ENCODE measurements around the gene SPATA31D4. TPM values are rescaled to one million over a fixed set of nuclear protein-coding genes. Genes with fewer than 3 reads are reported as not detected.
"Not testable (repeated sequence)": the region's sequence is repeated elsewhere in the genome, so short reads cannot be mapped to it uniquely, and the experiment has no call there.

The SPATA31D4 gene
- not detected in 2 replicates for total RNA-seq (2014; rRNA removed; shearing (Covaris generic))

- DNase-seq (ENCODE audit: low spot score); in situ Hi-C loops (cut with HindIII; ENCODE audit: low sequenced_read_pairs): not testable (repeated sequence)
These were observed at the start of gene SPATA31D4 for GRCh38 chr9:81928305-81928704. SPATA31D4 (plus strand) TSS chr9:81928428; CDS start chr9:81928514, 86 bp downstream.

GRCh38 chr9:81878530-81878929 lies 49.7 kb upstream of the SPATA31D4 start:
- in situ Hi-C loops (cut with HindIII; ENCODE audit: low sequenced_read_pairs): no loop called here
- no peak for DNase-seq (ENCODE audit: low spot score)

DNA sequence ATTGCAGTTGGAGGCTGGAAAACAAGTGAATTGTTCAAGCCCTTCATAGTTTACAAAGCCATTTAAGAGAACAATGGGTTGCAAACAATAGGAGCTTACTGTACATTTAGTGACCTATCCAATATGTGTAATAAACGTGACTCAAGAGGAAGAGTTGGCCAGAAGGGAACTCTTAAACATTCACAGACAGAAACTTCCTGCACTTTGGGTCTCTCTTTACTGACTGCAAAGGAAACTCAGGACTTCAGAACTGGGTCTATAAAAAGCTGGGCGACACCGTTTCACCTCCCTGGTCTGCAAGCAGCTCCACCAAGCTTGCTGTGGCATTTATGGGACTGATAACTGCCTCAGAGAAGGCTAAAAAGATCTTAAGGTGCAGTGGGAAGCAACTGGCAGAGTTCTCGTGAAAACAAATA lies 48.7 kb upstream of the SPATA31D4 start:
- in situ Hi-C loops (cut with HindIII; ENCODE audit: low sequenced_read_pairs): no loop called here
- no peak for DNase-seq (ENCODE audit: low spot score)

DNA sequence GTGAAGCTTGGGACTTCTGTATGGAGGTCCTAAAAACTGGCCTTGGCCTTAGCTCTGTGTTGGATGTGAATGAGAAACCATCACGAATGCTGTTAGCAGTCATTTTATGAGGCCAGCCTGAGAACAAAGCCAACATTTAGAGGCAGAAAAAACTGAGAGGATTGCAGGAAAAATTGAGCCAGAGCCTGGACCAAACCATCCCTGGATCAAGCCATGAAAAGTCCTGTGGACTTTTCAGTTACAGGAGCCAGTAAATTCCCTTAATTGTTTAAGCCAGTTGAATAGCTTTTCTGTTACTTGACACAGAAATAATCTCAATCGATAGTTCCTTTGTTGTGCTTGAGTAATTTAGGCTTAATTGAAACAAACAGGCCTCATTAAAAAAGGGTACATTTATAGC lies 42.6 kb upstream of the SPATA31D4 start:
- in situ Hi-C loops (cut with HindIII; ENCODE audit: low sequenced_read_pairs): no loop called here
- DNase-seq (ENCODE audit: low spot score): no peak

GRCh38 chr9:81886665-81887064 lies 41.6 kb upstream of the SPATA31D4 start:
- no peak for DNase-seq (ENCODE audit: low spot score)
- in situ Hi-C loops (cut with HindIII; ENCODE audit: low sequenced_read_pairs): no loop called here

GRCh38 chr9:81890104-81890503 lies 38.1 kb upstream of the SPATA31D4 start:
- in situ Hi-C loops (cut with HindIII; ENCODE audit: low sequenced_read_pairs): no loop called here

DNA sequence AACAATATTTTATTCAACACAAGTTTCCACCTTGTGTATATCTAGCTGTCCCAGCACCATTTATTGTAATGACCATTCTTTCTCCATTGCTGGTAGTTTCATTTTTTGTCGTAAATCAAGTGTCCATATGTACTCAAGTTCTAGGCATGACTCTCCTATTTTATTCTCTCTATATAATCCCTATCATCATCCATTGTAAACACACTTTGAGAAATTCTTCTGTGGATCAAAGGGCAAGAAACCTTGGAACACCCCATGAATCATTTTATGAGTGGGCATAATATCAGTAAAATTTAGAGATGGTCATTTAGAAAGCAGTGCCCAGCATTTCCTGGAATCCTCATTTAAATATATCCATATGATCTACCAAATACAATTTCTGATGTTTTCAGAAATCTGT lies 35.8 kb upstream of the SPATA31D4 start:
- in situ Hi-C loops (cut with HindIII; ENCODE audit: low sequenced_read_pairs): no loop called here

More at GRCh38 chr9:81890104-81890503, 38.1 kb upstream of the SPATA31D4 start:
- DNase-seq (ENCODE audit: low spot score): no peak

DNA sequence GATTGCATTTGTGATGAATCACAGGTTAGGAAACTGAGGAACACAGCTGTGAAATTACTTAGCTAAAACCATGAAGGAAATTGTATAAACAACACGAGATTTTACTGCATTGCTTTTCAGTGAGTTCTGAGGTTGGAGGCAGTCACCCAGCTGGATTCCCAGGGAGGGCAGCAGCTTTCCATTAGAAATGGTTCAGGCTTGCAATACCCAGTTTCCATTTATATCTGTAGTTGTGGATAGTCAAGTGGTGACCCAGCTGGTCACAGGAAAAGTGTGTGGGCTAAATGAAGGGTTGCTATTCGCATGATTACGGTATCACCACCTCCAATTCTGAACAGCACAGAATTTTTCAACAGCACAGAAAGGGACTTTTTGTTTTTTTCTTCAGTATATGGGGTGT lies 34.3 kb upstream of the SPATA31D4 start:
- no peak for DNase-seq (ENCODE audit: low spot score)
- in situ Hi-C loops (cut with HindIII; ENCODE audit: low sequenced_read_pairs): no loop called here

More for the DNA sequence above, 35.8 kb upstream of the SPATA31D4 start:
- DNase-seq (ENCODE audit: low spot score): no peak

DNA sequence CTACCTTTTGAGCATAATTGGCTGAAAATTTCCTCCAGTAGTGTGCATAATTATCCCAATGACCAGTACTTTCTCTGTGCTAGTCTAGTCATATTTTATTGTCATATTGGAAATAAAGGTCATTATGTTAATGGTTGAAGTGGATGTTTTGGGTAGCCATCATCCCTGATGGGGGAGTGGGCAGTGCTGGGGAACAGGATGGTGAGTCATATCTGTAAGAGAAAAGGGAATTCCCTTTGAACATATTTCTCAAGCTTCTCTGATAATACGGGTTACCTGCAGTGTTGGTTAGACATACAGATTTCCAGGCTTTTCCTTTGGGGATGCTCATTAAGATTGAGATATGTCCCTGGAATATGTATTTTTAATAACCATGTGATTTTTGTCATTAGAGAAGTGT lies 33.3 kb upstream of the SPATA31D4 start:
- DNase-seq (ENCODE audit: low spot score): no peak
- in situ Hi-C loops (cut with HindIII; ENCODE audit: low sequenced_read_pairs): no loop called here

GRCh38 chr9:81896070-81896469 lies 32.2 kb upstream of the SPATA31D4 start:
- in situ Hi-C loops (cut with HindIII; ENCODE audit: low sequenced_read_pairs): no loop called here
- no peak for DNase-seq (ENCODE audit: low spot score)

GRCh38 chr9:81898851-81899250 lies 29.4 kb upstream of the SPATA31D4 start:
- in situ Hi-C loops (cut with HindIII; ENCODE audit: low sequenced_read_pairs): no loop called here
- DNase-seq (ENCODE audit: low spot score): no peak

GRCh38 chr9:81902196-81902595 lies 26.0 kb upstream of the SPATA31D4 start:
- DNase-seq (ENCODE audit: low spot score): no peak
- in situ Hi-C loops (cut with HindIII; ENCODE audit: low sequenced_read_pairs): no loop called here

DNA sequence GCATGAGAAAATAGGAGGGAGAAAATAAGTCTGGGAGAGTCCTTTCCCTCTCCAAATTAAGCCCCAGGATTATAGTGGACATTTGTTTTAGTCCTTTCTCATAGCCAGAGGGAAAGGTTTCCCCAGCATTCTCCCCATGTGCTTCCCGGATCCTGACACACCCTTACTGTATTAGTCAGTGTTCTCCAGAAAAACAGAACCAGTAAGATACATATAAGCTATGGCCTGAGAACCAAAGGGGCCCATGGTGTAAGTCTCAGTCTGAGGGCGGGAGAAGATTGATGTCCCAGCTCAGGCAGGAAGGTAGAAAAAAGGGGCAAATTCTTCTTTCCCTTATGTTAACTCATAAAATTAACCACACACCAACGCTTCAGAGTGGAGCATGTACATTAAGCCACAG lies 25.6 kb upstream of the SPATA31D4 start:
- in situ Hi-C loops (cut with HindIII; ENCODE audit: low sequenced_read_pairs): no loop called here
- no peak for DNase-seq (ENCODE audit: low spot score)

DNA sequence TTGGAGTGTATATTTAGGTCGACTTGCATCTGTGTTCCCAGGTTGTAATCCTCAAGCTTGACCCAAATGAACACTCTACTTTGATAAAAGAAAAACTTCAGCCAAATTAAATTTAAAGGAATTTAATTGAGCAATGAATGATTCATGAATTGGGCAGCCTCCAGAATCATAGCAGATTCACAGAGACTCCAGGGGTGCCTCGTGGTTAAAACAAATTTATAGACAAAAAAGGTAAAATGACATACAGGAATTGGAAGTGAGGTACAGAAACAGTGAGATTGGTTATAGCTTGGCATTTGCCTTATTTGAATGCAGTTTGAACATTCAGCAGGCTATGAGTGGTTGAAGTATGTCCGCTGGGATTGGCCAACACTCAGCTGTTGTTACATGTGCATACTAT lies 21.6 kb upstream of the SPATA31D4 start:
- in situ Hi-C loops (cut with HindIII; ENCODE audit: low sequenced_read_pairs): no loop called here
- DNase-seq (ENCODE audit: low spot score): no peak

DNA sequence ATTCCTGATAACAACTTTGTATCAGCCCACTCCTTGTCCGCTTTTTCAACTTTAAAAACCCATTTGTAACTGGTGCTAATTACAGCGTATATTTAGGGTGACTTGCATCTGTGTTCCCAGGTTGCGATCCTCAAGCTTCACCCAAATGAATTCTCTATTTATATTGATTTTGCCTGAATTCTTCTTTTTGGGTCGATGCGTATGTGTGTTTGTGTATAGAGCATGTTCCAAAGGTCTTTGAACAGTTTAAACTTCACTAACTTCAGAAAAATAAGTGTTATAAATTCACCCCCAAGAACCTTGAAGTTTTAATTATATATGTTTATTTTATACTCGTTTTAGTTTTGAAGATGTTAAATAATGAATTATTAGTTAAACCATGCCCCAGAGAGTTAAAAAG lies 16.1 kb upstream of the SPATA31D4 start:
- in situ Hi-C loops (cut with HindIII; ENCODE audit: low sequenced_read_pairs): no loop called here
- no peak for DNase-seq (ENCODE audit: low spot score)

DNA sequence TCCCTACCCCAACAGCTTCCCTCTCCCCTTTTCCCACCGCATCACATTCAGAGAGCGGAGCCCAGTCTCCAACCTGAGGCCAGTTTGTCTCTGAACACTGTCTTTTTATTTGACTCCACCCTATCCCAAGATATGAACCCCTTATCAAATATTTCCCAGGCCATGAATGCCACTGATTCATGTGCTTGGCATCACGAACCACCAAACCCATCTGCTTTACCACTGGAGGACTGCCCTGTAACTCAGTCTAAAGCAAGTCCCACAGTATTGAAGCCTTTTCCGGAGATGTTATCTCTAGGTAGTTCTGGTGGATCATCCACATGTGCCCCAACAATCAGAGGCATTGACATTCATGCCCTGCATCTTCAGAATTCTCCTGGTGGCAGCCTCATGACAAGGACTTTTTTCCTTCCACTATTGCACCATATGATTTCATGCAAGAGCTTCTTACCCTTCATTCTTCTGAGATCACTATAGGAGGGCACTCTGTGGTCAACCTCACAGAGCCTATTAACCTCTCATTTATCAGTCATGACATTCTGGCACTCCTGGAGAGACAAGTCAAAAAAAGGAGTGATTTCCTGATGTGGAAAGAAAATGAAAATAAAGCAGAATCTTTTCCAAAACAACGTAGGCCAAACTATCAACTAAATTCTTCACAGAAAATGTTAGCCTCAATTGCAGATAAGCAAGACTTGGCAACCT lies 12.3 kb upstream of the SPATA31D4 start:
- no peak for DNase-seq (ENCODE audit: low spot score)

DNA sequence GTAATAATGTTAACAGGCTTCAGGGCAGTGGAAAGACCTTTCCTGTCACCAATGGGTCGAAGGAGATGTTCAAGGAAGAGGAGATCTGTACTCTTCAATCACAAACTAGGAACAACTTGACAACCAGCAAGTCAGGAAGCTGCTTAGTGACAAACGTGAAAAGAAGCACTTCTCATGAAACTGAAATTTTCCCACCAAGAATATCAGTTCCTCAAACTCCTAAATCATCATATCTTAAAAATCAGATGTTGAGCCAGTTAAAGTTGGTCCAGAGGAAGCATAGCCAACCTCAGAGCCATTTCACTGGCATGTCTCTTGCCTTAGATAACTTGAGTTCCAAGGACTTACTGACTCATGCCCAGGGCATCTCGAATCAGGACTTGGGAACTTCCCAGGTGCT lies 9.7 kb upstream of the SPATA31D4 start:
- in situ Hi-C loops (cut with HindIII; ENCODE audit: low sequenced_read_pairs); DNase-seq (ENCODE audit: low spot score): not testable (repeated sequence)

More for the DNA sequence above, 12.3 kb upstream of the SPATA31D4 start:
- in situ Hi-C loops (cut with HindIII; ENCODE audit: low sequenced_read_pairs): no loop called here

GRCh38 chr9:81930147-81930546 lies 1.9 kb downstream of the SPATA31D4 start:
- DNase-seq (ENCODE audit: low spot score); in situ Hi-C loops (cut with HindIII; ENCODE audit: low sequenced_read_pairs): not testable (repeated sequence)

DNA sequence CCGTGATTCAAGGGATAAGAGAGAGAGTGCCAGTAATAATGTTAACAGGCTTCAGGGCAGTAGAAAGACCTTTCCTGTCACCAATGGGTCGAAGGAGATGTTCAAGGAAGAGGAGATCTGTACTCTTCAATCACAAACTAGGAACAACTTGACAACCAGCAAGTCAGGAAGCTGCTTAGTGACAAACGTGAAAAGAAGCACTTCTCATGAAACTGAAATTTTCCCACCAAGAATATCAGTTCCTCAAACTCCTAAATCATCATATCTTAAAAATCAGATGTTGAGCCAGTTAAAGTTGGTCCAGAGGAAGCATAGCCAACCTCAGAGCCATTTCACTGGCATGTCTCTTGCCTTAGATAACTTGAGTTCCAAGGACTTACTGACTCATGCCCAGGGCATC lies 5.3 kb downstream of the SPATA31D4 start:
- in situ Hi-C loops (cut with HindIII; ENCODE audit: low sequenced_read_pairs); DNase-seq (ENCODE audit: low spot score): not testable (repeated sequence)

- in situ Hi-C loops (cut with HindIII; ENCODE audit: low sequenced_read_pairs); DNase-seq (ENCODE audit: low spot score): not testable (repeated sequence)
These were observed 15.2 kb downstream of the SPATA31D4 start, which contains the start of gene SPATA31D3 for GRCh38 chr9:81943393-81943792. SPATA31D3 (plus strand) TSS chr9:81943500; CDS start chr9:81943586, 86 bp downstream.

DNA sequence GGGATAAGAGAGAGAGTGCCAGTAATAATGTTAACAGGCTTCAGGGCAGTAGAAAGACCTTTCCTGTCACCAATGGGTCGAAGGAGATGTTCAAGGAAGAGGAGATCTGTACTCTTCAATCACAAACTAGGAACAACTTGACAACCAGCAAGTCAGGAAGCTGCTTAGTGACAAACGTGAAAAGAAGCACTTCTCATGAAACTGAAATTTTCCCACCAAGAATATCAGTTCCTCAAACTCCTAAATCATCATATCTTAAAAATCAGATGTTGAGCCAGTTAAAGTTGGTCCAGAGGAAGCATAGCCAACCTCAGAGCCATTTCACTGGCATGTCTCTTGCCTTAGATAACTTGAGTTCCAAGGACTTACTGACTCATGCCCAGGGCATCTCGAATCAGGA lies 20.4 kb downstream of the SPATA31D4 start:
- DNase-seq (ENCODE audit: low spot score); in situ Hi-C loops (cut with HindIII; ENCODE audit: low sequenced_read_pairs): not testable (repeated sequence)
